K562 (cell line): ENCODE results near the gene CEBPZ. TPM values are rescaled to one million over a fixed set of nuclear protein-coding genes. Genes with fewer than 3 reads are reported as not detected.
A peak's percentile ranks its signal among the peaks of the same experiment; 100 is the strongest.

Experiments
- BCL6 ChIP-seq: fragments of 250-450 bp; sonication (Bioruptor Pico); IDR thresholded peaks from 2 replicates; pipeline ENCODE4 v1.4.0; 2020
- C11orf30 ChIP-seq: fragments of 450-650 bp; IDR thresholded peaks from 2 replicates; pipeline ENCODE4 v1.6.1; 2016; ENCODE audit warnings: low read depth, mild to moderate bottlenecking
- MAFG ChIP-seq: fragments of 450-650 bp; conservative IDR thresholded peaks from 2 replicates; pipeline ENCODE4 v1.6.1; 2016; ENCODE audit warnings: missing genetic modification characterization, missing compliant biosample characterization
- ZBTB40 ChIP-seq, 2 experiments: fragments of 450-650 bp in 1 of 2; sonication (generic) in 1 of 2; formaldehyde crosslinking in 1 of 2; IDR thresholded peaks; 2 replicates each; pipeline versions ENCODE4 v1.7.1 to v1.9.0; 2016 to 2022; ENCODE audit warnings: inconsistent platforms in 1 of 2, mild to moderate bottlenecking in 1 of 2, missing genetic modification reagents in 1 of 2
- polyA plus RNA-seq, 8 experiments: library from polyadenylated mRNA; depleted of rRNA in 4 of 8; stranded (reverse) in 5 of 8; unstranded in 3 of 8; fragments of >200 nt; fragmentation: Nextera tagmentation in 2 of 8; fragmentation: Illumina TruSeq in 1 of 8; extraction: Ambion mirVana in 2 of 8; extraction: Trizol in 1 of 8; gene quantifications; 2 replicates each; pipeline versions ENCODE4 v1.2.1 to v1.2.3, GENCODE V29; 2011 to 2014; ENCODE audit warnings: inconsistent platforms in 1 of 8, missing spikeins in 1 of 8
- total RNA-seq, 7 experiments: library from RNA; depleted of rRNA in 6 of 7; stranded (reverse); fragments of >200 nt in 6 of 7; fragmentation: Illumina TruSeq in 2 of 7; extraction: Trizol in 2 of 7; gene quantifications; 2 replicates each; pipeline versions ENCODE4 v1.2.1 to v1.2.3, GENCODE V29; 2011 to 2021; ENCODE audit warnings: low replicate concordance in 1 of 7

CEBPZ gene
- total and polyA plus RNA-seq, 9 of the 15 experiments (the other 6 are each of a cell fraction or from before 2014, with no cell fraction given) = 49.7 to 160 (median 82.8) TPM

DNA sequence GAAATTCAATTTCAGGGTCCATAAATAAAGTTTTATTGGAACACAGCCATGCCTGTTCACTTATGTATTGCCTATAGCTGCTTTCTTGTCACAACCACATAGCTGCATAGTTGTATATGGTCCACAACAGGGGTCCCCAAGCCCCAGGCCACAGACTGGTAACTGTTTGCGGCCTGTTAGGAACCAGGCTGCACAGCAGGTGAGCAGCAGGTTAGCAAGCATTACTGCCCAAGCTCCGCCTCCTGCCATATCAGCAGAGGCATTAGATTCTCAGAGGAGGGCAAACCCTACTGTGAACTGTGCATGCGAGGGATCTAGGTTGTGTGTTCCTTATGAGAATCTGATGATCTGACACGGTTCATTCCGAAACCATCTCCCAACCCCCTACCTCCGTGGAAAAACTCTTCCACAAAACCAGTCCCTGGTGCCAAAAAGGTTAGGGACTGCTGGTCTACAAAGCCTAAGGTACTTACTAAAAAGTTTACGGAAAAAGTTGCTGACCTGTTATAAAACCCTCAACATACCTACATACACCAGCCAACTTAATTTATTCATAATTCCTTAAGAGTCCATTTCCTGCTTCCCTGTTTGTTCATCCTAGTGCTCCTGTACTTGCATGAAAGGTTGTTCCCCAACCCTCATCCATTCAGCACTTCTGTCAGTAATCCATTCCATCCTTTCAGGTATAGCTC is 40.1 kb upstream of the CEBPZ start (continued):
- TF ChIP-seq ZBTB40 (IDR thresholded peaks at IDR 0.05) = peak; percentile 73
- no peak for TF ChIP-seq ZBTB40 (CRISPR knock-in tag; IDR thresholded peaks at IDR 0.05)
- 0 out of 2 replicates have a peak, but pooled peaks have one; percentile 33 for TF ChIP-seq MAFG (tag)
- TF ChIP-seq BCL6 (CRISPR knock-in tag) = no peak
- peak; percentile 16; the same call in 1 of the 2 replicates for TF ChIP-seq C11orf30
